H9 (cell line): ENCODE results near the gene PPARD. TPM values are rescaled to one million over a fixed set of nuclear protein-coding genes. Genes with fewer than 3 reads are reported as not detected.
A peak's percentile ranks its signal among the peaks of the same experiment; 100 is the strongest.

ENCODE experiments used
- DNase-seq: peaks from one replicate; pipeline ENCODE4 v3.0.0-alpha.2; 2017
- H2AFZ ChIP-seq: one replicate; pipeline ENCODE4 v1.6.1; 2013; ENCODE audit warnings: mild to moderate bottlenecking, low read length, control low read depth, moderate library complexity
- H2AK5ac ChIP-seq: 2 replicates; pipeline ENCODE4 v1.6.1; 2013; ENCODE audit warnings: low read length, control low read depth, mixed read lengths; ENCODE audit not compliant: insufficient read length
- H2BK120ac ChIP-seq: one replicate; pipeline ENCODE4 v1.6.1; 2013; ENCODE audit warnings: low read depth, mild to moderate bottlenecking, low read length, control low read depth, inconsistent platforms; ENCODE audit not compliant: poor library complexity, severe bottlenecking
- H2BK12ac ChIP-seq: 2 replicates; pipeline ENCODE4 v1.6.1; 2013; ENCODE audit warnings: low read length, control low read depth, mixed read lengths, low read depth; ENCODE audit not compliant: insufficient read length
- H2BK15ac ChIP-seq: 2 replicates; pipeline ENCODE4 v1.6.1; 2013; ENCODE audit warnings: low read depth, low read length, control low read depth
- H2BK20ac ChIP-seq: one replicate; pipeline ENCODE4 v1.6.1; 2013; ENCODE audit warnings: low read depth, mild to moderate bottlenecking, low read length, control low read depth, inconsistent platforms; ENCODE audit not compliant: poor library complexity, severe bottlenecking
- H2BK5ac ChIP-seq: 2 replicates; pipeline ENCODE4 v1.6.1; 2013; ENCODE audit warnings: low read length, control low read depth, mixed read lengths; ENCODE audit not compliant: insufficient read length
- H3K14ac ChIP-seq: 2 replicates; pipeline ENCODE4 v1.6.1; 2013; ENCODE audit warnings: low read length, control low read depth; ENCODE audit not compliant: insufficient read depth
- H3K18ac ChIP-seq: 2 replicates; pipeline ENCODE4 v1.6.1; 2013; ENCODE audit warnings: low read depth, mild to moderate bottlenecking, mixed read lengths, low read length, control low read depth; ENCODE audit not compliant: insufficient read length
- H3K23ac ChIP-seq: 2 replicates; pipeline ENCODE4 v1.6.1; 2013; ENCODE audit warnings: low read length, control low read depth, mixed read lengths, low read depth; ENCODE audit not compliant: insufficient read length
- H3K23me2 ChIP-seq: 2 replicates; pipeline ENCODE4 v1.6.1; 2013; ENCODE audit warnings: low read depth, mild to moderate bottlenecking, mixed read lengths, low read length, control low read depth; ENCODE audit not compliant: insufficient read length, poor library complexity, severe bottlenecking
- H3K27ac ChIP-seq: 2 replicates; pipeline ENCODE4 v1.5.1; 2013; ENCODE audit warnings: low read length, control low read depth, mixed read lengths, low read depth; ENCODE audit not compliant: insufficient read length
- H3K27me3 ChIP-seq: 2 replicates; pipeline ENCODE4 v1.6.1; 2013; ENCODE audit warnings: low read length, control low read depth, inconsistent platforms; ENCODE audit not compliant: insufficient read depth
- H3K4ac ChIP-seq: 2 replicates; pipeline ENCODE4 v1.6.1; 2013; ENCODE audit warnings: low read depth, mild to moderate bottlenecking, control low read depth, inconsistent platforms, low read length, moderate library complexity
- H3K4me1 ChIP-seq: 2 replicates; pipeline ENCODE4 v1.6.1; 2013; ENCODE audit warnings: low read length, control low read depth, inconsistent platforms; ENCODE audit not compliant: insufficient read depth
- H3K4me2 ChIP-seq: 2 replicates; pipeline ENCODE4 v1.6.1; 2013; ENCODE audit warnings: low read length, control low read depth, mixed read lengths; ENCODE audit not compliant: insufficient read length, insufficient read depth
- H3K56ac ChIP-seq: 2 replicates; pipeline ENCODE4 v1.6.1; 2013; ENCODE audit warnings: low read depth, mild to moderate bottlenecking, mixed read lengths, low read length, control low read depth; ENCODE audit not compliant: insufficient read length
- H3K79me1 ChIP-seq: 2 replicates; pipeline ENCODE4 v1.6.1; 2013; ENCODE audit warnings: low read depth, mild to moderate bottlenecking, moderate library complexity, low read length, control low read depth, inconsistent platforms; ENCODE audit not compliant: insufficient read depth, poor library complexity, severe bottlenecking
- H3K79me2 ChIP-seq: 2 replicates; pipeline ENCODE4 v1.6.1; 2013; ENCODE audit warnings: low read length, control low read depth, inconsistent platforms; ENCODE audit not compliant: insufficient read depth
- H3K9ac ChIP-seq: 2 replicates; pipeline ENCODE4 v1.6.1; 2013; ENCODE audit warnings: low read length, control low read depth, mixed read lengths; ENCODE audit not compliant: insufficient read length; ENCODE audit errors: extremely low read depth
- H3K9me3 ChIP-seq: one replicate; pipeline ENCODE4 v1.6.1; 2013; ENCODE audit warnings: low read depth, low read length, inconsistent platforms; ENCODE audit not compliant: control insufficient read depth
- H3T11ph ChIP-seq: one replicate; pipeline ENCODE4 v1.6.1; 2013; ENCODE audit warnings: mild to moderate bottlenecking, low read length, control low read depth, inconsistent platforms
- H4K20me1 ChIP-seq: one replicate; pipeline ENCODE4 v1.6.1; 2013; ENCODE audit not compliant: control insufficient read depth, insufficient read length, insufficient read depth
- H4K5ac ChIP-seq: 2 replicates; pipeline ENCODE4 v1.6.1; 2013; ENCODE audit warnings: low read depth, mild to moderate bottlenecking, mixed read lengths, low read length, control low read depth; ENCODE audit not compliant: insufficient read length
- H4K8ac ChIP-seq: replicated peaks from 2 replicates; pipeline ENCODE4 v1.6.1; 2013; ENCODE audit warnings: low read length, control low read depth, mixed read lengths, low read depth; ENCODE audit not compliant: insufficient read length
- H4K91ac ChIP-seq: 2 replicates; pipeline ENCODE4 v1.6.1; 2013; ENCODE audit warnings: low read depth, mild to moderate bottlenecking, moderate library complexity, mixed read lengths, low read length, control low read depth; ENCODE audit not compliant: insufficient read length
- H3K27ac Mint-ChIP-seq, 3 experiments: 2 replicates in 2 of 3; 3 replicates in 1 of 3; pipeline ENCODE4 v1.8.0; 2020 to 2021; ENCODE audit warnings: mixed read lengths in 3 of 3, mild to moderate bottlenecking in 1 of 3, moderate library complexity in 1 of 3
- H3K27me3 Mint-ChIP-seq: 2 replicates; pipeline ENCODE4 v1.8.0; 2021; ENCODE audit warnings: low read depth, mild to moderate bottlenecking, moderate library complexity, mixed read lengths
- H3K36me3 Mint-ChIP-seq, 3 experiments: 2 replicates in 2 of 3; 3 replicates in 1 of 3; pipeline ENCODE4 v1.8.0; 2020 to 2021; ENCODE audit warnings: low read depth in 3 of 3, mixed read lengths in 3 of 3; ENCODE audit not compliant: insufficient read depth in 1 of 3
- H3K4me1 Mint-ChIP-seq, 2 experiments: 2 replicates each; pipeline ENCODE4 v1.8.0; 2020; ENCODE audit warnings: mixed read lengths in 2 of 2
- H3K4me3 Mint-ChIP-seq, 2 experiments: 2 replicates in 1 of 2; 3 replicates in 1 of 2; pipeline ENCODE4 v1.8.0; 2020 to 2021; ENCODE audit warnings: mild to moderate bottlenecking in 2 of 2, mixed read lengths in 2 of 2, moderate library complexity in 1 of 2
- H3K9me3 Mint-ChIP-seq, 2 experiments: 2 replicates in 1 of 2; 3 replicates in 1 of 2; pipeline ENCODE4 v1.8.0; 2020; ENCODE audit warnings: mild to moderate bottlenecking in 2 of 2, mixed read lengths in 2 of 2, moderate library complexity in 1 of 2
- WGBS: extraction: QIAGEN DNeasy Blood & Tissue Kit; methylation state at CpG from one replicate; pipeline ENCODE4 v1.1.7; 2013; ENCODE audit warnings: missing lambda C conversion rate, low lambda C conversion rate, mixed read lengths; ENCODE audit not compliant: insufficient read length; ENCODE audit errors: extremely low coverage; 5-methylcytosine and 5-hydroxymethylcytosine counted together
- total RNA-seq: library from RNA; stranded (reverse); gene quantifications from 2 replicates; pipeline ENCODE4 v1.2.1, GENCODE V29; 2021
- TF ChIP-seq, protein P1 (sequence below): fragments of 200-600 bp; sonication (generic); conservative IDR thresholded peaks from 3 replicates; pipeline ENCODE4 v1.8.0; 2021; ENCODE audit warnings: antibody characterized with exemption, mild to moderate bottlenecking

PPARD gene
- total RNA-seq, 1 experiment from 2014 or later: 11.7 TPM

DNA sequence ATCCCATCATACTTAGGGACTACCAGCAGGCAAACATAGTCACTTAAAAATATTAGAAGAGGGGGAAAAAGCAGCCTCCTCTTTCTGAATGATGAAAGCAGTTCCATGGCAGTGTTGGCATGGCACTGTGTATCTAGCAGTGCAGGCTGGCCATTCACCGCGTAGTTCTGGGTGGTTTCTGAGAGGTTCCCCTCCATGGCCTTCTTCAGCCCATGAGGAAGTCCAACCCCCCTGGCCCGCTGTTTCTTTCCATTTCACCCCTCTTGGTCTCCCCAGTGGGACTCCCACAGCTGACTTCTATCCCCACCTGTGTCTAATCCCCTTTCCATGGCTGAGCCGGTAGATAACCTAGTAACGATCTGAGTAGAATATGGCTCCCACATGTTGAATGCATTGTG is 17.0 kb downstream of the PPARD start:
- H3K4me1 Mint-ChIP-seq: peaks cover 36 to 38% of the 10 kb centered on the region in 2 experiments
- no peak overlapping the region for H2BK15ac ChIP-seq
- H2AFZ ChIP-seq: no peak overlapping the region
- no peak overlapping the region for H3K56ac ChIP-seq
- no peaks in the 10 kb centered on the region for H3K79me1 ChIP-seq
- peak overlapping the region in 2 of 3 experiments; percentile 67 to 82; a peak in 5 of 7 replicates for H3K27ac Mint-ChIP-seq
- peaks cover 10 to 19% (median 14%) of the 10 kb centered on the region in 3 experiments; a peak in 6 of 7 replicates for H3K36me3 Mint-ChIP-seq
- no peaks in the 10 kb centered on the region for H3K27me3 Mint-ChIP-seq
- no peak overlapping the region for H3T11ph ChIP-seq
- no peak overlapping the region for H2BK120ac ChIP-seq
- H3K4me1 ChIP-seq: peaks cover 9% of the 10 kb centered on the region; the same call in 1 of the 2 replicates
- TF ChIP-seq, protein P1, sequence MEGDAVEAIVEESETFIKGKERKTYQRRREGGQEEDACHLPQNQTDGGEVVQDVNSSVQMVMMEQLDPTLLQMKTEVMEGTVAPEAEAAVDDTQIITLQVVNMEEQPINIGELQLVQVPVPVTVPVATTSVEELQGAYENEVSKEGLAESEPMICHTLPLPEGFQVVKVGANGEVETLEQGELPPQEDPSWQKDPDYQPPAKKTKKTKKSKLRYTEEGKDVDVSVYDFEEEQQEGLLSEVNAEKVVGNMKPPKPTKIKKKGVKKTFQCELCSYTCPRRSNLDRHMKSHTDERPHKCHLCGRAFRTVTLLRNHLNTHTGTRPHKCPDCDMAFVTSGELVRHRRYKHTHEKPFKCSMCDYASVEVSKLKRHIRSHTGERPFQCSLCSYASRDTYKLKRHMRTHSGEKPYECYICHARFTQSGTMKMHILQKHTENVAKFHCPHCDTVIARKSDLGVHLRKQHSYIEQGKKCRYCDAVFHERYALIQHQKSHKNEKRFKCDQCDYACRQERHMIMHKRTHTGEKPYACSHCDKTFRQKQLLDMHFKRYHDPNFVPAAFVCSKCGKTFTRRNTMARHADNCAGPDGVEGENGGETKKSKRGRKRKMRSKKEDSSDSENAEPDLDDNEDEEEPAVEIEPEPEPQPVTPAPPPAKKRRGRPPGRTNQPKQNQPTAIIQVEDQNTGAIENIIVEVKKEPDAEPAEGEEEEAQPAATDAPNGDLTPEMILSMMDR: no peak
- no peaks in the 10 kb centered on the region for H3K79me2 ChIP-seq
- no peak overlapping the region for H4K91ac ChIP-seq
- H3K9me3 ChIP-seq: no peaks in the 10 kb centered on the region
- no peaks in the 10 kb centered on the region for H3K9me3 Mint-ChIP-seq
- no peak overlapping the region for H2BK12ac ChIP-seq
- H3K27me3 ChIP-seq: no peaks in the 10 kb centered on the region
- H3K18ac ChIP-seq: no peak overlapping the region
- H3K4ac ChIP-seq: no peak overlapping the region
- no peak overlapping the region for H3K14ac ChIP-seq
- H4K5ac ChIP-seq: no peak overlapping the region
- WGBS: no CpG with 5 or more reads among the region's 5 CpGs
- no peak overlapping the region for H4K8ac ChIP-seq
- no peak for DNase-seq
- H2BK5ac ChIP-seq: no peak overlapping the region
- H3K4me3 Mint-ChIP-seq: no peak overlapping the region
- no peak overlapping the region for H2BK20ac ChIP-seq
- H3K23ac ChIP-seq: no peak overlapping the region
- H2AK5ac ChIP-seq: no peak overlapping the region
- no peak overlapping the region for H3K27ac ChIP-seq
- no peaks in the 10 kb centered on the region for H4K20me1 ChIP-seq
- H3K23me2 ChIP-seq: no peaks in the 10 kb centered on the region
- H3K9ac ChIP-seq: no peak overlapping the region
- H3K4me2 ChIP-seq: no peak overlapping the region
